ENCODE measurements around the gene MAP3K7. TPM values are rescaled to one million over a fixed set of nuclear protein-coding genes. Genes with fewer than 3 reads are reported as not detected.

Gene MAP3K7
- polyA plus RNA-seq, 6 donors from 2014 or later, result 20.3 to 25.2 (median 21.3) TPM

- no peak overlapping the region for H3K4me3 Mint-ChIP-seq
- ATAC-seq (ENCODE audit: low read depth in 2 of 2), result no peak
Measured at GRCh38 chr6:90596967-90597539, 10.2 kb upstream of the MAP3K7 start.

GRCh38 chr6:90595854-90596253, 9.0 kb upstream of the MAP3K7 start:
- Mint-ChIP-seq H3K4me3 (no peak overlapping the region), H3K36me3 (no peaks in the 10 kb centered on the region), H3K4me1 (no peaks in the 10 kb centered on the region), H3K27ac (no peak overlapping the region), H3K9me3 (no peaks in the 10 kb centered on the region), H3K27me3 (peaks cover 51 to 53% (median 53%) of the 10 kb centered on the region in 3 donors)
- ATAC-seq (ENCODE audit: low read depth in 2 of 2) (no peak), DNase-seq (no peak)

More at GRCh38 chr6:90596967-90597539, 10.2 kb upstream of the MAP3K7 start:
- Mint-ChIP-seq H3K27ac (no peak overlapping the region), H3K27me3 (peaks cover 49 to 51% (median 50%) of the 10 kb centered on the region in 3 donors), H3K4me1 (no peaks in the 10 kb centered on the region), H3K9me3 (no peaks in the 10 kb centered on the region), H3K36me3 (no peaks in the 10 kb centered on the region)
- DNase-seq, result no peak

GRCh38 chr6:90586546-90586835, 381 bp downstream of the MAP3K7 start:
- peaks cover 27 to 50% (median 38%) of the 10 kb centered on the region in 3 donors for H3K4me1 Mint-ChIP-seq
- no peaks in the 10 kb centered on the region for H3K36me3 Mint-ChIP-seq
- no peak for DNase-seq
- H3K27me3 Mint-ChIP-seq, result peaks cover 3 to 11% (median 9%) of the 10 kb centered on the region in 3 donors
- peaks cover 0 to 2% (median 0%) of the 10 kb centered on the region in 7 donors for H3K9me3 Mint-ChIP-seq
- ATAC-seq (ENCODE audit: low read depth in 2 of 2), result peak; percentile 22 to 27
- peak overlapping the region; percentile 88 to 99 (median 96) for H3K4me3 Mint-ChIP-seq
- H3K27ac Mint-ChIP-seq, result peak overlapping the region; percentile 95 to 100 (median 99)

- ATAC-seq (ENCODE audit: low read depth in 2 of 2) (no peak), DNase-seq (no peak)
- H3K27ac Mint-ChIP-seq, result peak overlapping the region in 1 of 6 donors; percentile 7
- H3K27me3 Mint-ChIP-seq, result peaks cover 0 to 7% (median 6%) of the 10 kb centered on the region in 3 donors
- peak overlapping the region in 7 of 8 donors; percentile 21 to 99 (median 41) for H3K4me3 Mint-ChIP-seq
- H3K9me3 Mint-ChIP-seq, result peaks cover 0 to 2% (median 0%) of the 10 kb centered on the region in 7 donors
- peaks cover 27 to 50% (median 38%) of the 10 kb centered on the region in 3 donors for H3K4me1 Mint-ChIP-seq
- H3K36me3 Mint-ChIP-seq, result no peaks in the 10 kb centered on the region
Measured at GRCh38 chr6:90584636-90585255, 2.1 kb downstream of the MAP3K7 start.

GRCh38 chr6:90583836-90584481, 2.9 kb downstream of the MAP3K7 start:
- DNase-seq (no peak), ATAC-seq (ENCODE audit: low read depth in 2 of 2) (no peak)
- H3K27ac Mint-ChIP-seq, result peak overlapping the region in 1 of 6 donors; percentile 34
- H3K36me3 Mint-ChIP-seq, result no peaks in the 10 kb centered on the region
- H3K9me3 Mint-ChIP-seq, result peaks cover 0 to 2% (median 0%) of the 10 kb centered on the region in 7 donors
- H3K27me3 Mint-ChIP-seq, result no peaks in the 10 kb centered on the region
- peak overlapping the region in 4 of 8 donors; percentile 1 to 69 (median 2) for H3K4me3 Mint-ChIP-seq
- H3K4me1 Mint-ChIP-seq, result peaks cover 27 to 50% (median 38%) of the 10 kb centered on the region in 3 donors

GRCh38 chr6:90583179-90583835, 3.6 kb downstream of the MAP3K7 start:
- peak overlapping the region in 3 of 8 donors; percentile 2 to 63 (median 2) for H3K4me3 Mint-ChIP-seq
- DNase-seq, result no peak
- peak overlapping the region in 1 of 6 donors; percentile 63 for H3K27ac Mint-ChIP-seq
- ATAC-seq (ENCODE audit: low read depth in 2 of 2), result no peak
- H3K27me3 Mint-ChIP-seq, result no peaks in the 10 kb centered on the region
- peaks cover 0 to 2% (median 0%) of the 10 kb centered on the region in 7 donors for H3K9me3 Mint-ChIP-seq
- no peaks in the 10 kb centered on the region for H3K36me3 Mint-ChIP-seq
- peaks cover 27 to 50% (median 38%) of the 10 kb centered on the region in 3 donors for H3K4me1 Mint-ChIP-seq

GRCh38 chr6:90581146-90581545, 5.7 kb downstream of the MAP3K7 start:
- H3K4me1 Mint-ChIP-seq, result peaks cover 21 to 38% (median 30%) of the 10 kb centered on the region in 3 donors

GRCh38 chr6:90578894-90579549, 7.8 kb downstream of the MAP3K7 start:
- H3K4me3 Mint-ChIP-seq, result no peak overlapping the region
- H3K27me3 Mint-ChIP-seq, result no peaks in the 10 kb centered on the region
- ATAC-seq (ENCODE audit: low read depth in 2 of 2) (no peak), DNase-seq (no peak)
- no peaks in the 10 kb centered on the region for H3K9me3 Mint-ChIP-seq
- peak overlapping the region in 1 of 6 donors; percentile 4 for H3K27ac Mint-ChIP-seq
- no peaks in the 10 kb centered on the region for H3K36me3 Mint-ChIP-seq
- H3K4me1 Mint-ChIP-seq, result peaks cover 12 to 22% (median 20%) of the 10 kb centered on the region in 3 donors

More at GRCh38 chr6:90581146-90581545, 5.7 kb downstream of the MAP3K7 start:
- no peak overlapping the region for H3K4me3 Mint-ChIP-seq
- H3K36me3 Mint-ChIP-seq, result no peaks in the 10 kb centered on the region
- H3K9me3 Mint-ChIP-seq, result no peaks in the 10 kb centered on the region
- no peak for DNase-seq
- no peaks in the 10 kb centered on the region for H3K27me3 Mint-ChIP-seq
- H3K27ac Mint-ChIP-seq, result no peak overlapping the region
- no peak for ATAC-seq (ENCODE audit: low read depth in 2 of 2)

GRCh38 chr6:90575267-90575666, 11.6 kb downstream of the MAP3K7 start:
- H3K27ac Mint-ChIP-seq, result peak overlapping the region in 1 of 6 donors; percentile 16

GRCh38 chr6:90574610-90575009, 12.3 kb downstream of the MAP3K7 start:
- peak; percentile 5 for DNase-seq
- Mint-ChIP-seq H3K27ac (peak overlapping the region in 1 of 6 donors; percentile 69), H3K36me3 (no peaks in the 10 kb centered on the region)

More at GRCh38 chr6:90575267-90575666, 11.6 kb downstream of the MAP3K7 start:
- no peak for ATAC-seq (ENCODE audit: low read depth in 2 of 2)
- no peak for DNase-seq
- Mint-ChIP-seq H3K36me3 (no peaks in the 10 kb centered on the region), H3K4me1 (peaks cover 0 to 8% (median 4%) of the 10 kb centered on the region in 3 donors), H3K4me3 (no peak overlapping the region), H3K9me3 (no peaks in the 10 kb centered on the region), H3K27me3 (no peaks in the 10 kb centered on the region)

GRCh38 chr6:90573624-90574023, 13.2 kb downstream of the MAP3K7 start:
- peaks cover 0 to 3% (median 0%) of the 10 kb centered on the region in 7 donors for H3K9me3 Mint-ChIP-seq
- H3K27ac Mint-ChIP-seq, result no peak overlapping the region
- DNase-seq, result no peak
- ATAC-seq (ENCODE audit: low read depth in 2 of 2), result no peak
- H3K36me3 Mint-ChIP-seq, result no peaks in the 10 kb centered on the region
- no peaks in the 10 kb centered on the region for H3K27me3 Mint-ChIP-seq
- H3K4me1 Mint-ChIP-seq, result peaks cover 0 to 15% (median 6%) of the 10 kb centered on the region in 3 donors
- H3K4me3 Mint-ChIP-seq, result no peak overlapping the region

More at GRCh38 chr6:90574610-90575009, 12.3 kb downstream of the MAP3K7 start:
- Mint-ChIP-seq H3K4me1 (peaks cover 0 to 11% (median 4%) of the 10 kb centered on the region in 3 donors), H3K27me3 (no peaks in the 10 kb centered on the region), H3K9me3 (no peaks in the 10 kb centered on the region), H3K4me3 (no peak overlapping the region)
- ATAC-seq (ENCODE audit: low read depth in 2 of 2), result no peak

GRCh38 chr6:90572856-90573255, 14.0 kb downstream of the MAP3K7 start:
- Mint-ChIP-seq H3K27ac (no peak overlapping the region), H3K9me3 (peaks cover 0 to 3% (median 0%) of the 10 kb centered on the region in 7 donors), H3K27me3 (no peaks in the 10 kb centered on the region), H3K36me3 (no peaks in the 10 kb centered on the region), H3K4me3 (no peak overlapping the region), H3K4me1 (peaks cover 0 to 15% (median 6%) of the 10 kb centered on the region in 3 donors)
- DNase-seq, result no peak
- no peak for ATAC-seq (ENCODE audit: low read depth in 2 of 2)

- peaks cover 18 to 22% (median 21%) of the 10 kb centered on the region in 3 donors for H3K4me1 Mint-ChIP-seq
- no peak overlapping the region for H3K4me3 Mint-ChIP-seq
- ATAC-seq (ENCODE audit: low read depth in 2 of 2) (no peak), DNase-seq (no peak)
- H3K36me3 Mint-ChIP-seq, result peaks cover 0 to 9% of the 10 kb centered on the region in 2 donors
- H3K9me3 Mint-ChIP-seq, result peaks cover 0 to 5% (median 0%) of the 10 kb centered on the region in 7 donors
- no peaks in the 10 kb centered on the region for H3K27me3 Mint-ChIP-seq
- peak overlapping the region in 2 of 6 donors; percentile 4 to 21 for H3K27ac Mint-ChIP-seq
Measured at GRCh38 chr6:90569223-90569622, 17.6 kb downstream of the MAP3K7 start.
